SK-N-MC (cell line): ENCODE results near the gene DOCK1.

Source experiments
- EZH2 ChIP-seq: fragments of 200-600 bp; sonication (generic); IDR thresholded peaks from one replicate; pipeline ENCODE4 v1.6.1; 2017; ENCODE audit warnings: antibody characterized with exemption
- FOXP2 ChIP-seq: optimal IDR thresholded peaks from 2 replicates; pipeline ENCODE3; 2011; ENCODE audit warnings: mild to moderate bottlenecking, moderate library complexity; ENCODE audit not compliant: insufficient read depth; ENCODE audit errors: extremely low read length, control extremely low read depth
- POLR2AphosphoS5 ChIP-seq: IDR thresholded peaks from 2 replicates; pipeline ENCODE4 v1.6.1; 2012; ENCODE audit warnings: mild to moderate bottlenecking, low read depth, low read length, borderline replicate concordance

DNA sequence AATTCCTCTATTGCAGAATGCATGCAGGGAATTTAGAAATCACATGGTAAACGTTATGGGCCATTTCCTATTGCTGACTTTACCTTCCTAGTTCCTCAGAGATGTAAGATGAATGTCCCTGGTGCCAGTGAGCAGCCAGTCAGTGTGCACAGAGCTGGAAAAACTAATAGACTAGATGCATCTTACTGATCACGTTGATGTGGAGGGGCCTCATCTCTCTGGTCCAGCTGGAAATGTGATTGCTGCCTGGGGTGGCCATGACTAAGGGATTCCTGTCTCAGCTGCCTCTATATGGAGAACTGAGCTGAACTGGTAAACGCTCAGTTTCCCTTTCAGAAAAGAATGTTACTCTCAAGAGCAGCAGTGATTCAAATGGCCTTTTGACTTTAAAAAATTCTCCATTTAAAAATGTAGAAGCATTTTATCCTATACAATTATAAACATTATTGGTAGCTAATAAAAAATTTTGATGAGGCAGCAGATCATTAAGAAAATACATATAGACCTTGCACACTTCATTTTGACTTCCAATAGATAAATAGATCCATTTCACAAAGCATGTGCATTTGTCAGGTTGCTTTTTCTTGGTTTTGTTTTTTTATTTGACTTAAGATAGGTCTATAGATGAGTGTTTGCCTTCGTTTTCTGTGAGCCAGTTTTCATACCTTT, 371.7 kb downstream of the DOCK1 start:
- TF ChIP-seq POLR2AphosphoS5 (no peak), EZH2 (no peak), FOXP2 (no peak)
